ENCODE results near the gene IRAK3. TPM values are rescaled to one million over a fixed set of nuclear protein-coding genes. Genes with fewer than 3 reads are reported as not detected.

The IRAK3 gene
- total and polyA plus RNA-seq, 8 donors: 18.5 to 71.7 (median 35.7) TPM

- Histone ChIP-seq H3K27ac (peak overlapping the region; percentile 4 to 83), H3K9me3 (no peaks in the 10 kb centered on the region), H3K4me3 (no peak overlapping the region), H3K27me3 (no peaks in the 10 kb centered on the region), H3K4me1 (peaks cover 0 to 28% of the 10 kb centered on the region in 2 donors), H3K36me3 (no peaks in the 10 kb centered on the region)
- DNase-seq: no peak
- intact Hi-C loops (cut with DNase I): no loop called here
- peak; percentile 51 for ATAC-seq
- no peak for TF ChIP-seq CTCF (IDR thresholded peaks at IDR 0.05)
These were observed 79.5 kb downstream of the IRAK3 start for GRCh38 chr12:66268562-66268961.

GRCh38 chr12:66269142-66269541 is 80.1 kb downstream of the IRAK3 start:
- Histone ChIP-seq H3K4me3 (no peak overlapping the region), H3K27ac (peak overlapping the region; percentile 4 to 83), H3K9me3 (no peaks in the 10 kb centered on the region), H3K27me3 (no peaks in the 10 kb centered on the region), H3K36me3 (no peaks in the 10 kb centered on the region), H3K4me1 (peaks cover 0 to 28% of the 10 kb centered on the region in 2 donors)
- DNase-seq (no peak), ATAC-seq (peak; percentile 37)
- intact Hi-C loops (cut with DNase I): no loop called here
- no peak for TF ChIP-seq CTCF (IDR thresholded peaks at IDR 0.05)

GRCh38 chr12:66269757-66270383 is 80.9 kb downstream of the IRAK3 start:
- peak in 1 of 4 donors; percentile 24 for DNase-seq
- Histone ChIP-seq H3K27me3 (no peaks in the 10 kb centered on the region), H3K9me3 (no peaks in the 10 kb centered on the region), H3K36me3 (no peaks in the 10 kb centered on the region), H3K4me3 (no peak overlapping the region), H3K27ac (peak overlapping the region in 1 of 2 donors; percentile 83), H3K4me1 (peaks cover 0 to 28% of the 10 kb centered on the region in 2 donors)
- peak; percentile 87 for ATAC-seq
- intact Hi-C loops (cut with DNase I): loop anchor here in 1 of 2 donors (10.0 kb wide), 1 partner anchor 135 kb away; no protein-coding TSS in a partner anchor
- peak; percentile 62 to 64 for TF ChIP-seq CTCF (IDR thresholded peaks at IDR 0.05)

GRCh38 chr12:66270613-66271012 is 81.6 kb downstream of the IRAK3 start:
- H3K9me3 ChIP-seq: no peaks in the 10 kb centered on the region
- TF ChIP-seq CTCF (IDR thresholded peaks at IDR 0.05): no peak
- H3K4me1 ChIP-seq: peaks cover 0 to 28% of the 10 kb centered on the region in 2 donors
- no peaks in the 10 kb centered on the region for H3K27me3 ChIP-seq
- H3K27ac ChIP-seq: peak overlapping the region in 1 of 2 donors; percentile 83
- H3K36me3 ChIP-seq: no peaks in the 10 kb centered on the region
- H3K4me3 ChIP-seq: no peak overlapping the region
- intact Hi-C loops (cut with DNase I): loop anchor here in 1 of 2 donors (10.0 kb wide), 1 partner anchor 134 kb away; no protein-coding TSS in a partner anchor
- ATAC-seq (no peak), DNase-seq (no peak)

- Histone ChIP-seq H3K9me3 (no peaks in the 10 kb centered on the region), H3K36me3 (no peaks in the 10 kb centered on the region), H3K4me1 (peaks cover 0 to 25% of the 10 kb centered on the region in 2 donors), H3K27ac (no peak overlapping the region), H3K27me3 (no peaks in the 10 kb centered on the region), H3K4me3 (no peak overlapping the region)
- ATAC-seq (no peak), DNase-seq (no peak)
- no peak for TF ChIP-seq CTCF (IDR thresholded peaks at IDR 0.05)
- intact Hi-C loops (cut with DNase I): loop anchor here in 1 of 2 donors (10.0 kb wide), 1 partner anchor 132 kb away; no protein-coding TSS in a partner anchor
These were observed 83.6 kb downstream of the IRAK3 start for GRCh38 chr12:66272650-66273049.
